ENCODE data around the gene ALLC. TPM values are rescaled to one million over a fixed set of nuclear protein-coding genes. Genes with fewer than 3 reads are reported as not detected.

Gene ALLC
- total and polyA plus RNA-seq, 2 donors (not counting 1 experiment from before 2014, with no cell fraction given) = not detected

- DNase-seq (ENCODE audit: low read depth in 2 of 2) = peak; percentile 50 to 53
- Histone ChIP-seq H4K20me1 (ENCODE audit: control insufficient read depth, extremely low read depth, insufficient read depth, low read length) (no peaks in the 10 kb centered on the region), H2AFZ (ENCODE audit: low read length) (peak overlapping the region; percentile 92), H3K4me2 (ENCODE audit: extremely low read depth, insufficient read depth, low read length) (peak overlapping the region; percentile 76), H3K9me3 (ENCODE audit: control insufficient read depth, insufficient read depth, low read depth, low read length) (no peaks in the 10 kb centered on the region), H3K36me3 (ENCODE audit: control insufficient read depth, insufficient read depth, low read length) (no peaks in the 10 kb centered on the region), H3K79me2 (ENCODE audit: control insufficient read depth, insufficient read depth, low read length) (no peaks in the 10 kb centered on the region), H3K27ac (ENCODE audit: insufficient read depth, low read length) (peak overlapping the region; percentile 7), H3K9ac (ENCODE audit: insufficient read depth, low read length) (peak overlapping the region; percentile 26), H3K4me3 (replicated peaks in 1 of 4; ENCODE audit: control extremely low read depth in 1 of 4, insufficient read depth in 1 of 4, low read depth in 3 of 4, low read length in 4 of 4) (no peak overlapping the region), H3K4me1 (ENCODE audit: control insufficient read depth, extremely low read depth, insufficient read depth, low read length) (peaks cover 6% of the 10 kb centered on the region), H3K27me3 (ENCODE audit: control insufficient read depth, insufficient read depth, low read length) (no peaks in the 10 kb centered on the region)
- TF ChIP-seq EZH2 (IDR thresholded peaks at IDR 0.05; ENCODE audit: low read length, missing control alignments) = no peak
- TF ChIP-seq CTCF (conservative IDR thresholded peaks at IDR 0.05 in 1 of 2, IDR thresholded peaks at IDR 0.05 in 1 of 2; ENCODE audit: low read depth in 1 of 2, low read length in 2 of 2) = no peak
Observed at GRCh38 chr2:3651691-3652648, 6.0 kb upstream of the ALLC start.

GRCh38 chr2:3652896-3653625, 4.9 kb upstream of the ALLC start:
- Histone ChIP-seq H3K9me3 (ENCODE audit: control insufficient read depth, insufficient read depth, low read depth, low read length) (no peaks in the 10 kb centered on the region), H3K36me3 (ENCODE audit: control insufficient read depth, insufficient read depth, low read length) (no peaks in the 10 kb centered on the region), H3K9ac (ENCODE audit: insufficient read depth, low read length) (no peak overlapping the region), H3K4me1 (ENCODE audit: control insufficient read depth, extremely low read depth, insufficient read depth, low read length) (peaks cover 6% of the 10 kb centered on the region), H4K20me1 (ENCODE audit: control insufficient read depth, extremely low read depth, insufficient read depth, low read length) (no peaks in the 10 kb centered on the region), H3K27me3 (ENCODE audit: control insufficient read depth, insufficient read depth, low read length) (no peaks in the 10 kb centered on the region), H2AFZ (ENCODE audit: low read length) (no peak overlapping the region), H3K4me3 (replicated peaks in 1 of 4; ENCODE audit: control extremely low read depth in 1 of 4, insufficient read depth in 1 of 4, low read depth in 3 of 4, low read length in 4 of 4) (no peak overlapping the region), H3K4me2 (ENCODE audit: extremely low read depth, insufficient read depth, low read length) (no peak overlapping the region), H3K79me2 (ENCODE audit: control insufficient read depth, insufficient read depth, low read length) (no peaks in the 10 kb centered on the region), H3K27ac (ENCODE audit: insufficient read depth, low read length) (no peak overlapping the region)
- no peak for TF ChIP-seq CTCF (conservative IDR thresholded peaks at IDR 0.05 in 1 of 2, IDR thresholded peaks at IDR 0.05 in 1 of 2; ENCODE audit: low read depth in 1 of 2, low read length in 2 of 2)
- no peak for TF ChIP-seq EZH2 (IDR thresholded peaks at IDR 0.05; ENCODE audit: low read length, missing control alignments)
- no peak for DNase-seq (ENCODE audit: low read depth in 2 of 2)

GRCh38 chr2:3654011-3654410, 4.0 kb upstream of the ALLC start:
- H3K9ac ChIP-seq (ENCODE audit: insufficient read depth, low read length) = no peak overlapping the region
- no peak overlapping the region for H3K4me3 ChIP-seq (replicated peaks in 1 of 4; ENCODE audit: control extremely low read depth in 1 of 4, insufficient read depth in 1 of 4, low read depth in 3 of 4, low read length in 4 of 4)
- H3K79me2 ChIP-seq (ENCODE audit: control insufficient read depth, insufficient read depth, low read length) = no peaks in the 10 kb centered on the region
- no peak for TF ChIP-seq EZH2 (IDR thresholded peaks at IDR 0.05; ENCODE audit: low read length, missing control alignments)
- TF ChIP-seq CTCF (conservative IDR thresholded peaks at IDR 0.05 in 1 of 2, IDR thresholded peaks at IDR 0.05 in 1 of 2; ENCODE audit: low read depth in 1 of 2, low read length in 2 of 2) = no peak
- no peaks in the 10 kb centered on the region for H4K20me1 ChIP-seq (ENCODE audit: control insufficient read depth, extremely low read depth, insufficient read depth, low read length)
- no peak overlapping the region for H2AFZ ChIP-seq (ENCODE audit: low read length)
- no peak overlapping the region for H3K27ac ChIP-seq (ENCODE audit: insufficient read depth, low read length)
- no peaks in the 10 kb centered on the region for H3K36me3 ChIP-seq (ENCODE audit: control insufficient read depth, insufficient read depth, low read length)
- H3K4me2 ChIP-seq (ENCODE audit: extremely low read depth, insufficient read depth, low read length) = no peak overlapping the region
- H3K27me3 ChIP-seq (ENCODE audit: control insufficient read depth, insufficient read depth, low read length) = no peaks in the 10 kb centered on the region
- peaks cover 6% of the 10 kb centered on the region for H3K4me1 ChIP-seq (ENCODE audit: control insufficient read depth, extremely low read depth, insufficient read depth, low read length)
- DNase-seq (ENCODE audit: low read depth in 2 of 2) = no peak
- H3K9me3 ChIP-seq (ENCODE audit: control insufficient read depth, insufficient read depth, low read depth, low read length) = no peaks in the 10 kb centered on the region
